Measurements from ENCODE around the gene NFATC2IP.

DNA sequence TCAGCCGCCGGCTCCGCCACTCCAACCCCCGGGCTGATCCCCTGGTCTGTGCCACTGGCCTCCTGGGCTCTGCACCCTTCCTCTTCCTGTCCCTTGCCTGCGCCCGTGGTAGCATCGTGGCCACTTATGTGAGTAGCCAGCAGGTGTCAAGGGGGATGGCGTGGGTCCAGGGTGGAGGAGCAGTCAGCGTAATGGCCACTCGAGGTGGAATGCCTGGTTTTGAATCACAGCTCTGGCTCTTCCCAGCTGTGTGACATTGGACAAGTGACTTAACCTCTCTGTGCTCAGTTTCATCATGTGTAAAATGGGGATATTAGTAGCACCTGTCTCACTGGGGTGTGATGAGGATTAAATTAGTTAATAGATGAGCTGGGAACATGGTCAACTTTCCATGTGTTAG lies 31.7 kb downstream of the NFATC2IP start:
- TF ChIP-seq, protein P1, sequence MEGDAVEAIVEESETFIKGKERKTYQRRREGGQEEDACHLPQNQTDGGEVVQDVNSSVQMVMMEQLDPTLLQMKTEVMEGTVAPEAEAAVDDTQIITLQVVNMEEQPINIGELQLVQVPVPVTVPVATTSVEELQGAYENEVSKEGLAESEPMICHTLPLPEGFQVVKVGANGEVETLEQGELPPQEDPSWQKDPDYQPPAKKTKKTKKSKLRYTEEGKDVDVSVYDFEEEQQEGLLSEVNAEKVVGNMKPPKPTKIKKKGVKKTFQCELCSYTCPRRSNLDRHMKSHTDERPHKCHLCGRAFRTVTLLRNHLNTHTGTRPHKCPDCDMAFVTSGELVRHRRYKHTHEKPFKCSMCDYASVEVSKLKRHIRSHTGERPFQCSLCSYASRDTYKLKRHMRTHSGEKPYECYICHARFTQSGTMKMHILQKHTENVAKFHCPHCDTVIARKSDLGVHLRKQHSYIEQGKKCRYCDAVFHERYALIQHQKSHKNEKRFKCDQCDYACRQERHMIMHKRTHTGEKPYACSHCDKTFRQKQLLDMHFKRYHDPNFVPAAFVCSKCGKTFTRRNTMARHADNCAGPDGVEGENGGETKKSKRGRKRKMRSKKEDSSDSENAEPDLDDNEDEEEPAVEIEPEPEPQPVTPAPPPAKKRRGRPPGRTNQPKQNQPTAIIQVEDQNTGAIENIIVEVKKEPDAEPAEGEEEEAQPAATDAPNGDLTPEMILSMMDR (IDR thresholded peaks at IDR 0.05; ENCODE audit: poor library complexity) = no peak
- TF ChIP-seq EZH2 (IDR thresholded peaks at IDR 0.05; ENCODE audit: borderline replicate concordance) = no peak

Measured in hepatocyte (in vitro differentiated cells).